ENCODE measurements around the gene RRP1B. TPM values are rescaled to one million over a fixed set of nuclear protein-coding genes. Genes with fewer than 3 reads are reported as not detected.

The RRP1B gene
- polyA plus RNA-seq, 2 of the 4 experiments (the other 2 are of a cell fraction): 32.5 TPM

DNA sequence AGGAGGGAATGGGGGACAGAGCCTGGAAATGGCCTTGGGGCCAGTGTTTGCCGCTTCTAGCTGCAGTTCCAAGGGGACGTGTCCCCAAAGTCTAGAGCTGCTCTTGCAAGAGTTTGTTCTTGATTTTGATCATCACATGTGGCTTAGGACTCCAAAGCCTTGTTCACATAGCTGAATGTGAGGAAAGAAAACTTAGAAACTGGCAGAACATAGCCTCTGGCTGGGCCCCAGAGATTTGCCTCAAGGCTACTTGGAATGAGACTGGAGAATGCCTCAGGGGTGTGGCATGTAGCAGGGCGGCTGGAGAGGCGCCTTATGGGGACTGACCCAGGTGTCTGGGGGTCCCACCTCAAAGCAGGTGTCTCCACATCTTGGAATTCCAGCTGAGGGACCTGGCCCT lies 61.8 kb downstream of the RRP1B start:
- Histone ChIP-seq H3K9me3 (no peaks in the 10 kb centered on the region), H3K4me1 (peaks cover 70% of the 10 kb centered on the region), H3K4me3 (peak overlapping the region; percentile 97), H3K4me2 (peak overlapping the region; percentile 93), H3K27ac (peak overlapping the region; percentile 100)
- ATAC-seq (no peak), FAIRE-seq (no peak), DNase-seq (ENCODE audit: low read depth in 1 of 2, low spot score in 1 of 2) (no peak)
- CTCF ChIA-PET: interaction anchor here (0.6 to 1.4 kb wide), 3 partner anchors 11 to 20 kb away, joined by 3 to 4 read pairs (median 3); no protein-coding TSS in a partner anchor
- no peak for TF ChIP-seq RARB (CRISPR knock-in tag; IDR thresholded peaks at IDR 0.05)
- TF ChIP-seq HDAC2 (IDR thresholded peaks at IDR 0.05): no peak
- no peak for TF ChIP-seq ATOH8 (CRISPR knock-in tag; IDR thresholded peaks at IDR 0.05; ENCODE audit: low read depth)
- TF ChIP-seq PHF8 (IDR thresholded peaks at IDR 0.05; ENCODE audit: borderline replicate concordance, low read depth): no peak
- no peak for TF ChIP-seq ZC3H11A (IDR thresholded peaks at IDR 0.05)
- 19% methylated on average over 3 of the region's 4 CpGs for WGBS (ENCODE audit: missing lambda C conversion rate)
- POLR2A ChIA-PET: no interaction called here

GRCh38 chr21:43721939-43722338 lies 62.6 kb downstream of the RRP1B start:
- POLR2A ChIA-PET: no interaction called here

DNA sequence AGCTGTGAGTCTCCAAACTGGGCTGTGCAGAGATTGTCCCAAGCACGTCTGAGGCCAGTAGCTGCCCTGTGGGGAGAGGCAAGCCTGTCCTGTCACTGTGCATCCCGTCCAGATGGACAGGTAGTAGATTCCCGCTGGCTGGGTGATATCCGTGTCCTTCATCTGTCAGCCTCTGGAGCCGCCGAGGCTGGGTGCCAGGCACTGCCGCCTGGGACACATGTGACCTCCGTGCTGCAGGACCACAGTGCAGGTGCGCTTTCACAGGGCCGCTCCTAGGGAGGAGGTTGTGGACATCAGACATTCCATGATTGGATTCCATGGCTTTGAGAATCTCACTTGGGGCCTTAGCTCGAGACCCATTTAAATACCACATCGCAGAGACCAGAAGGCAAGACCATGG lies 64.3 kb downstream of the RRP1B start:
- FAIRE-seq (no peak), DNase-seq (ENCODE audit: low read depth in 1 of 2, low spot score in 1 of 2) (no peak), ATAC-seq (no peak)
- H3K4me2 ChIP-seq: peak overlapping the region; percentile 93
- H3K4me1 ChIP-seq: peaks cover 69% of the 10 kb centered on the region
- ChIA-PET POLR2A (no interaction called here), CTCF (interaction anchor here (0.9 kb wide), 1 partner anchor 12 kb away, joined by 3 read pairs; no protein-coding TSS in a partner anchor)
- no peaks in the 10 kb centered on the region for H3K9me3 ChIP-seq
- H3K4me3 ChIP-seq: peak overlapping the region; percentile 11; the same call in 1 of the 3 replicates
- TF ChIP-seq NFE2L2 (conservative IDR thresholded peaks at IDR 0.05; ENCODE audit: low read length) (no peak), CTCF (IDR thresholded peaks at IDR 0.05) (no peak), JUNB (IDR thresholded peaks at IDR 0.05) (no peak), EHMT2 (IDR thresholded peaks at IDR 0.05; ENCODE audit: low read depth) (no peak), GATA3 (IDR thresholded peaks at IDR 0.05; ENCODE audit: borderline replicate concordance) (no peak), EHF (CRISPR knock-in tag; IDR thresholded peaks at IDR 0.05) (no peak), CBX8 (IDR thresholded peaks at IDR 0.05) (no peak), KDM5A (IDR thresholded peaks at IDR 0.05) (no peak)
- H3K27ac ChIP-seq: peak overlapping the region; percentile 98 to 99; a peak in 5 of 6 replicates
- 55% methylated on average over 4 of the region's 12 CpGs for WGBS (ENCODE audit: missing lambda C conversion rate)

More at GRCh38 chr21:43721939-43722338, 62.6 kb downstream of the RRP1B start:
- Histone ChIP-seq H3K9me3 (no peaks in the 10 kb centered on the region), H3K4me2 (peak overlapping the region; percentile 93), H3K4me1 (peaks cover 70% of the 10 kb centered on the region), H3K27ac (peak overlapping the region; percentile 100), H3K4me3 (peak overlapping the region; percentile 97)
- ATAC-seq: no peak
- TF ChIP-seq CHD2 (IDR thresholded peaks at IDR 0.05; ENCODE audit: low read length, partially characterized antibody) (no peak), CTCF (IDR thresholded peaks at IDR 0.05) (no peak)
- no peak for FAIRE-seq
- DNase-seq (ENCODE audit: low read depth in 1 of 2, low spot score in 1 of 2): no peak
- WGBS (ENCODE audit: missing lambda C conversion rate): 63% methylated on average over 2 of the region's 3 CpGs
- CTCF ChIA-PET: interaction anchor here (1.2 to 1.4 kb wide), 2 partner anchors 12 to 19 kb away, joined by 3 to 4 read pairs; no protein-coding TSS in a partner anchor
